ENCODE results near the gene CDK10. TPM values are rescaled to one million over a fixed set of nuclear protein-coding genes. Genes with fewer than 3 reads are reported as not detected.
A peak's percentile ranks its signal among the peaks of the same experiment; 100 is the strongest.
"Not testable (repeated sequence)": the region's sequence is repeated elsewhere in the genome, so short reads cannot be mapped to it uniquely, and the experiment has no call there.

Gene CDK10
- total RNA-seq, 1 experiment from 2014 or later = 76.6 TPM

DNA sequence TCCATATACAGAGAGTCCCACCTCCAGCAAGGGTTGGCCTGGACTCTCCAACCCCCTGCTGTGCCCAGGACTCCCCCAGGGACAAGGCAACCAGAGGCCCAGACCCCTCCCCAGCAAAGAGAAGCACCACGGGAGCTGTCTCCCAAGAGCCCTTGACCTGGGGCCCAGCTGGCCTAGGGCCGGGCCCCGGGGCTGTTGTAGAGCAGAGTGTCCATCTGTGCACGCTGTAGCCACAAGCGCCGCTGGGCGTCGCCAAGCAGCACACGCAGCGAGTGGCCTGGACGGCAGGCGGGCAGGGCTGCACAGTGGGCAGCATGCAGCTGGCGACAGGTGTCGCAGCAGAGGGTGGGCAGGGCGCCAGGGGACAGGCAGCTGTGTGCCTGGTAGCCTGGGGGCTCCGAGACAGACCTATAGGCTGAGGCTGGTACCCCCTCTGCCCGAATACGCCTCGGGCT, 10.7 kb downstream of the CDK10 start:
- Histone ChIP-seq H3K36me3 (ENCODE audit: low read depth) (no peaks in the 10 kb centered on the region), H3K79me2 (ENCODE audit: low read depth) (no peaks in the 10 kb centered on the region), H3K4me2 (no peak overlapping the region), H3K27ac (no peak overlapping the region), H3K4me3 (no peak overlapping the region), H3K9me3 (ENCODE audit: insufficient read depth, low read depth) (no peaks in the 10 kb centered on the region), H2AFZ (no peak overlapping the region), H4K20me1 (ENCODE audit: insufficient read depth) (peaks cover 23% of the 10 kb centered on the region), H3K27me3 (ENCODE audit: insufficient read depth, low read depth) (no peaks in the 10 kb centered on the region), H3K4me1 (replicated peaks; ENCODE audit: insufficient read depth) (peaks cover 5% of the 10 kb centered on the region; the same call in 1 of the 2 replicates), H3K9me2 (ENCODE audit: insufficient read depth) (no peaks in the 10 kb centered on the region), H3F3A (ENCODE audit: insufficient read depth, low read depth) (peaks cover 39% of the 10 kb centered on the region; the same call in 1 of the 2 replicates)
- CTCF ChIA-PET = no interaction called here
- no peak for TF ChIP-seq CTCF (conservative IDR thresholded peaks at IDR 0.05)
- no peak for TF ChIP-seq EZH2 (IDR thresholded peaks at IDR 0.05; ENCODE audit: low read depth)
- DNase-seq = no peak
- intact Hi-C loops (cut with micrococcal nuclease; ENCODE audit: unreplicated experiment) = no loop called here
- POLR2A ChIA-PET (ENCODE audit: unreplicated experiment) = no interaction called here
- BruUV-seq (replicated peaks) = no TSS peak

GRCh38 chr16:89697616-89698331, 11.3 kb downstream of the CDK10 start:
- Histone ChIP-seq H3K36me3 (ENCODE audit: low read depth) (no peaks in the 10 kb centered on the region), H3K79me2 (ENCODE audit: low read depth) (no peaks in the 10 kb centered on the region), H4K20me1 (ENCODE audit: insufficient read depth) (peaks cover 23% of the 10 kb centered on the region), H3K4me2 (no peak overlapping the region), H3F3A (ENCODE audit: insufficient read depth, low read depth) (peaks cover 41% of the 10 kb centered on the region; the same call in 1 of the 2 replicates), H3K27me3 (ENCODE audit: insufficient read depth, low read depth) (no peaks in the 10 kb centered on the region), H3K9me2 (ENCODE audit: insufficient read depth) (no peaks in the 10 kb centered on the region), H3K9me3 (ENCODE audit: insufficient read depth, low read depth) (no peaks in the 10 kb centered on the region), H2AFZ (no peak overlapping the region), H3K4me3 (no peak overlapping the region), H3K4me1 (replicated peaks; ENCODE audit: insufficient read depth) (peaks cover 5% of the 10 kb centered on the region; the same call in 1 of the 2 replicates), H3K27ac (no peak overlapping the region)
- POLR2A ChIA-PET (ENCODE audit: unreplicated experiment) = interaction anchor here (0.6 kb wide), 1 partner anchor 725 kb away, joined by 12 read pairs; no protein-coding TSS in a partner anchor
- CTCF ChIA-PET = interaction anchor here (0.6 kb wide), 1 partner anchor 77 kb away, joined by 3 read pairs; no protein-coding TSS in a partner anchor
- DNase-seq = no peak
- intact Hi-C loops (cut with micrococcal nuclease; ENCODE audit: unreplicated experiment) = no loop called here
- TF ChIP-seq CTCF (conservative IDR thresholded peaks at IDR 0.05) = no peak
- TF ChIP-seq EZH2 (IDR thresholded peaks at IDR 0.05; ENCODE audit: low read depth) = no peak
- BruUV-seq (replicated peaks) = no TSS peak

- Histone ChIP-seq H4K20me1 (ENCODE audit: insufficient read depth) (peaks cover 23% of the 10 kb centered on the region), H3F3A (ENCODE audit: insufficient read depth, low read depth) (peaks cover 38% of the 10 kb centered on the region; the same call in 1 of the 2 replicates)
- H3K9me3 ChIP-seq (ENCODE audit: insufficient read depth, low read depth); H3K4me1 ChIP-seq (replicated peaks; ENCODE audit: insufficient read depth); H3K4me3 ChIP-seq; H3K9me2 ChIP-seq (ENCODE audit: insufficient read depth); H2AFZ ChIP-seq; H3K27me3 ChIP-seq (ENCODE audit: insufficient read depth, low read depth); H3K36me3 ChIP-seq (ENCODE audit: low read depth); H3K4me2 ChIP-seq; H3K27ac ChIP-seq; BruUV-seq (replicated peaks); H3K79me2 ChIP-seq (ENCODE audit: low read depth); intact Hi-C loops (cut with micrococcal nuclease; ENCODE audit: unreplicated experiment); DNase-seq: not testable (repeated sequence)
- ChIA-PET POLR2A (ENCODE audit: unreplicated experiment) (interaction anchor here (0.7 kb wide), 1 partner anchor 345 kb away, joined by 20 read pairs; no protein-coding TSS in a partner anchor), CTCF (interaction anchor here (0.6 kb wide), 1 partner anchor 76 kb away, joined by 3 read pairs; no protein-coding TSS in a partner anchor)
These were observed 12.2 kb downstream of the CDK10 start for GRCh38 chr16:89698717-89699116.

DNA sequence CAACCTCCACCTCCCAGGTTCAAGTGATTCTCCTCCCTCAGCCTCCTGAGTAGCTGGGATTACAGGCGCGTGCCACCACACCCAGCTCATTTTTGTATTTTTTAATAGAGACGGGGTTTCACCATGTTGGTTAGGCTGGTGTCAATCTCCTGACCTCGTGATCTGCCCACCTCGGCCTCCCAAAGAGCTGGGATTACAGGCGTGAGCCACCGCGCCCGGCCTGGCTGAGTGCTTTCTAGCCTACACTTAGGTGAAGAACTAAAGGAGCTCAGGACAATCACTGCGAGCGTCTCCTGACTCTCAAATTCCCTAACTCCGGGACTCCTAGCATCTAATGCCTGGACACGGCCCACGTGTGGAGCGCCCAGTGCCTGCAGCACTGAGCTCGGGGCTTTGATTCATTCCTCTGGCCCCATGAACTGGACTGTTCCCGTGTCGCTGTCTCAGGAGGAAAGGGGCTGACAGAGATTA, 13.2 kb downstream of the CDK10 start:
- TSS peak; percentile 24 for BruUV-seq (replicated peaks)
- not testable (repeated sequence) for H3K9me2 ChIP-seq (ENCODE audit: insufficient read depth); H3K9me3 ChIP-seq (ENCODE audit: insufficient read depth, low read depth); H3K4me1 ChIP-seq (replicated peaks; ENCODE audit: insufficient read depth); DNase-seq; H3K27ac ChIP-seq; H3K36me3 ChIP-seq (ENCODE audit: low read depth); H3K27me3 ChIP-seq (ENCODE audit: insufficient read depth, low read depth); H3K79me2 ChIP-seq (ENCODE audit: low read depth); H2AFZ ChIP-seq
- Histone ChIP-seq H3K4me2 (peak overlapping the region; percentile 62), H3F3A (ENCODE audit: insufficient read depth, low read depth) (peaks cover 38% of the 10 kb centered on the region; the same call in 1 of the 2 replicates), H4K20me1 (ENCODE audit: insufficient read depth) (peaks cover 23% of the 10 kb centered on the region), H3K4me3 (peak overlapping the region; percentile 15; the same call in 1 of the 2 replicates)
- POLR2A ChIA-PET (ENCODE audit: unreplicated experiment) = interaction anchor here (0.5 to 0.9 kb wide), 4 partner anchors 37 to 1165 kb away, joined by 5 to 12 read pairs (median 8); no protein-coding TSS in a partner anchor
- intact Hi-C loops (cut with micrococcal nuclease; ENCODE audit: unreplicated experiment) = loop anchor here (1.0 to 10.0 kb wide), 6 partner anchors 20 to 455 kb away; partner anchors contain the start of gene TUBB3
- CTCF ChIA-PET = interaction anchor here (0.6 to 2.0 kb wide), 6 partner anchors 13 to 175 kb away, joined by 3 to 19 read pairs (median 6); partner anchors contain the start of genes CDK10 and TCF25

All from PC-9 (cell line).